GM21737 (cell line): Measurements from ENCODE around the gene TMC3.

ENCODE experiments used
- ATAC-seq: cut with Tn5 transposase; IDR thresholded peaks from one replicate; pipeline ENCODE4 v1.9.1; 2021; ENCODE audit warnings: mild to moderate bottlenecking, moderate library complexity; ENCODE audit not compliant: unreplicated experiment

TMC3 gene

GRCh38 chr15:81282606-81282895 lies 91.5 kb downstream of the TMC3 start:
- no peak for ATAC-seq

- ATAC-seq: no peak
These were observed 92.0 kb downstream of the TMC3 start for GRCh38 chr15:81281766-81282605.

- ATAC-seq: no peak
These were observed 92.6 kb downstream of the TMC3 start for GRCh38 chr15:81281456-81281735.
